Measurements from ENCODE around the gene KLHL40.

KLHL40 gene

GRCh38 chr3:42735019-42735418 is 49.7 kb downstream of the KLHL40 start:
- DNase-seq (ENCODE audit: insufficient read length, low spot score) = no peak
- FAIRE-seq = no peak

- DNase-seq (ENCODE audit: insufficient read length, low spot score) (no peak), FAIRE-seq (no peak)
Measured at GRCh38 chr3:42735615-42736014, 50.3 kb downstream of the KLHL40 start.

- DNase-seq (ENCODE audit: insufficient read length, low spot score) = no peak
Measured at GRCh38 chr3:42736081-42736480, 50.7 kb downstream of the KLHL40 start.

GRCh38 chr3:42736531-42736930 is 51.2 kb downstream of the KLHL40 start:
- DNase-seq (ENCODE audit: insufficient read length, low spot score) (no peak), FAIRE-seq (no peak)

More at GRCh38 chr3:42736081-42736480, 50.7 kb downstream of the KLHL40 start:
- no peak for FAIRE-seq

GRCh38 chr3:42739401-42740158 is 54.2 kb downstream of the KLHL40 start:
- no peak for DNase-seq (ENCODE audit: insufficient read length, low spot score)
- FAIRE-seq = no peak

DNA sequence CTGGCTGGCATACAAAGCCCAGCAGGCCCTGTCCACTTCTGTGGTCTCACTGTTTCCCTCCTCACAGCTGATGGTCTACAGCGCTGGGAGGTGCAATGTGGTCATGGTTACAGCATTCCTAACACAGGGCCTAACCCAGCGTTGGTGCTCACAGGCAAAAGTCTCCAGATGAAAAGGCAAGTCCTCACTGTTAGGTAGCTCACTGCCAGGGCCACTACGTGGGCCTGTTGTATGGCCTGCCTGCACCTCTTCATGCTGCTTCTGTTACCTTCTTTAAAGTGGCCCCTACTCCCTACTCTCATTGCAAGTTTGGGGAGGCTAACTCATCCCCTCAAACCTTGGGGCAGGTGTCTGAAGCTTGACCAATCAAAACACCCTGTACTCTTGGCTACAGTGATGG is 56.5 kb downstream of the KLHL40 start:
- no peak for FAIRE-seq

More for the DNA sequence above, 56.5 kb downstream of the KLHL40 start:
- no peak for DNase-seq (ENCODE audit: insufficient read length, low spot score)
